Mesothelial cell of epicardium (in vitro differentiated cells): ENCODE results near the gene AFAP1L2. TPM values are rescaled to one million over a fixed set of nuclear protein-coding genes. Genes with fewer than 3 reads are reported as not detected.
A peak's percentile ranks its signal among the peaks of the same experiment; 100 is the strongest.

Experiments used
- DNase-seq, 2 experiments: peaks; one replicate each; pipeline ENCODE4 v3.0.0; 2021; ENCODE audit warnings: low spot score in 2 of 2; ENCODE audit not compliant: unreplicated experiment in 2 of 2
- H3K27ac Mint-ChIP-seq: 2 replicates; pipeline ENCODE4 v1.8.0; 2021; ENCODE audit warnings: mixed read lengths
- H3K27me3 Mint-ChIP-seq: 2 replicates; pipeline ENCODE4 v1.8.0; 2021; ENCODE audit warnings: low read depth, mixed read lengths
- H3K36me3 Mint-ChIP-seq: 2 replicates; pipeline ENCODE4 v1.8.0; 2021; ENCODE audit warnings: mixed read lengths
- H3K4me1 Mint-ChIP-seq: 2 replicates; pipeline ENCODE4 v1.8.0; 2021; ENCODE audit warnings: mixed read lengths
- H3K4me3 Mint-ChIP-seq: 2 replicates; pipeline ENCODE4 v1.8.0; 2021; ENCODE audit warnings: mild to moderate bottlenecking, moderate library complexity, mixed read lengths
- H3K9me3 Mint-ChIP-seq: 2 replicates; pipeline ENCODE4 v1.8.0; 2021; ENCODE audit warnings: mixed read lengths
- total RNA-seq: library from RNA; stranded (reverse); gene quantifications from 3 replicates; pipeline ENCODE4 v1.2.1, GENCODE V29; 2021
- TF ChIP-seq, protein P1 (sequence below): fragments of 200-600 bp; sonication (generic); IDR thresholded peaks from one replicate; pipeline ENCODE4 v1.5.0; 2021; ENCODE audit warnings: antibody characterized with exemption; ENCODE audit not compliant: unreplicated experiment

AFAP1L2 gene
- total RNA-seq, 1 donor from 2014 or later = 5.7 TPM

- H3K4me1 Mint-ChIP-seq = peaks cover 3% of the 10 kb centered on the region
Observed at GRCh38 chr10:114380060-114380459, 24.2 kb downstream of the AFAP1L2 start.

DNA sequence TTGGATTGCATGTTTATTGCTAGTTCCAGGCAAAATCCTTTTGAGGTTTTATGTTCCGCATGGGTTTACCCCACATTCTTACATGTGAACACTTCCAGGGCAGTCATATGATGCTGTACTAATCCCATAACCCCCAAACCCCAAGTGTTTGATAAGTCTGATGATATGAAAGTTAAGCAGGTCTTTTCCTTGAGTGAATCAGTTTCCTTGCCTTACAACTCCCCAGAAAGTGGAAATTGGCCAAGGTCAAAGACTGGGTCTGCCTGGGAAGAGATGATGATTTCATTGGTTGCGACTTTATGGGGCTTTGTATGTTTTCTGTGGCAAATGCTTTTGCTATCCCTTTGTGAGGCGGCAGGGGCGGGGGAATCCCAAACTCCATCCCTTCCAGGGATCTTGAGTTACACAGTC lies 24.7 kb downstream of the AFAP1L2 start:
- TF ChIP-seq, protein P1, sequence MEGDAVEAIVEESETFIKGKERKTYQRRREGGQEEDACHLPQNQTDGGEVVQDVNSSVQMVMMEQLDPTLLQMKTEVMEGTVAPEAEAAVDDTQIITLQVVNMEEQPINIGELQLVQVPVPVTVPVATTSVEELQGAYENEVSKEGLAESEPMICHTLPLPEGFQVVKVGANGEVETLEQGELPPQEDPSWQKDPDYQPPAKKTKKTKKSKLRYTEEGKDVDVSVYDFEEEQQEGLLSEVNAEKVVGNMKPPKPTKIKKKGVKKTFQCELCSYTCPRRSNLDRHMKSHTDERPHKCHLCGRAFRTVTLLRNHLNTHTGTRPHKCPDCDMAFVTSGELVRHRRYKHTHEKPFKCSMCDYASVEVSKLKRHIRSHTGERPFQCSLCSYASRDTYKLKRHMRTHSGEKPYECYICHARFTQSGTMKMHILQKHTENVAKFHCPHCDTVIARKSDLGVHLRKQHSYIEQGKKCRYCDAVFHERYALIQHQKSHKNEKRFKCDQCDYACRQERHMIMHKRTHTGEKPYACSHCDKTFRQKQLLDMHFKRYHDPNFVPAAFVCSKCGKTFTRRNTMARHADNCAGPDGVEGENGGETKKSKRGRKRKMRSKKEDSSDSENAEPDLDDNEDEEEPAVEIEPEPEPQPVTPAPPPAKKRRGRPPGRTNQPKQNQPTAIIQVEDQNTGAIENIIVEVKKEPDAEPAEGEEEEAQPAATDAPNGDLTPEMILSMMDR = no peak
- Mint-ChIP-seq H3K4me1 (peaks cover 3% of the 10 kb centered on the region), H3K27me3 (no peaks in the 10 kb centered on the region), H3K36me3 (no peaks in the 10 kb centered on the region), H3K27ac (peak overlapping the region; percentile 47), H3K4me3 (no peak overlapping the region), H3K9me3 (peaks cover 6% of the 10 kb centered on the region)
- no peak for DNase-seq

More at GRCh38 chr10:114380060-114380459, 24.2 kb downstream of the AFAP1L2 start:
- TF ChIP-seq, protein P1 = no peak
- DNase-seq = no peak
- Mint-ChIP-seq H3K9me3 (peaks cover 6% of the 10 kb centered on the region), H3K27me3 (no peaks in the 10 kb centered on the region), H3K27ac (no peak overlapping the region), H3K36me3 (no peaks in the 10 kb centered on the region), H3K4me3 (no peak overlapping the region)

DNA sequence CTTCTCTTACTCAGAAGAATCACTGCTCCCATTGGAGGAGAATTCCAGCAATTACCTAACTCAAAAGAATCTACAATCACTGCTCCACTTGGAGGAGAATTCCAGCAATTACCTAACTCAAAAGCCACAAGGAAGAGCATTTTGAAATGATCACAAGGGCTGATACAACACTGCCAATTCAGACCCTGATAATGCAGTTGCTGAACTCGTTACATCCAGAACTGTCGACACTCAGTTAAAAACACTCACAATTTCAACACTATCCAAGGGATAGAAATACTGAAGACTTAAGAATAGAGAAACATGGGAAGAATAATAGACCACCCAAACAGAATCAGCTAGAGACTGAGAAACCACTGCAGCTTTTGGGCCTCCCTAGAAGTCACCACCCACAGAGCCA lies 27.8 kb downstream of the AFAP1L2 start:
- Mint-ChIP-seq H3K9me3 (peaks cover 6% of the 10 kb centered on the region), H3K27me3 (no peaks in the 10 kb centered on the region)
- no peak for DNase-seq

DNA sequence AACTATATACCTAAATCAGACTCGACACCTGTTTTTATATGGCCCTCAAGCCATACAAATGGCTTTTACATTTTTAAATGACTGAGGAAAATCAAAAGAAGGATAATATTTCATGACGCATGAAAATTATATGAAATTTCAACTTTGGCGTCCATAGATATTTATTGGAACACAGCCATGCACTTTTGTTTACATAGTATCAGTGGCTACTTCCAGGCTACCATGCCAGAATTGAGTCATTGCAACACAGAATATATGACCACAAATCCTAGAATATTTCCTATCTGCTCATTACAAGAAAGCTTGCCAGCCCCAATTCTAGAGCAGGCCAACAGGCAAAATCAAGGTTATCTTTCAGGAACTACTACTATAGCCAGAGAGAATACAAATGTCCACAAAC lies 29.3 kb downstream of the AFAP1L2 start:
- Mint-ChIP-seq H3K27ac (no peak overlapping the region), H3K4me3 (no peak overlapping the region), H3K9me3 (no peaks in the 10 kb centered on the region), H3K27me3 (no peaks in the 10 kb centered on the region), H3K36me3 (no peaks in the 10 kb centered on the region), H3K4me1 (peaks cover 14% of the 10 kb centered on the region)
- TF ChIP-seq, protein P1 = no peak
- DNase-seq = no peak

More for the DNA sequence above, 27.8 kb downstream of the AFAP1L2 start:
- Mint-ChIP-seq H3K36me3 (no peaks in the 10 kb centered on the region), H3K4me1 (peaks cover 14% of the 10 kb centered on the region), H3K27ac (no peak overlapping the region), H3K4me3 (no peak overlapping the region)
- TF ChIP-seq, protein P1 = no peak

GRCh38 chr10:114374053-114374791 lies 30.1 kb downstream of the AFAP1L2 start:
- Mint-ChIP-seq H3K36me3 (no peaks in the 10 kb centered on the region), H3K9me3 (no peaks in the 10 kb centered on the region), H3K27me3 (no peaks in the 10 kb centered on the region), H3K4me3 (no peak overlapping the region), H3K27ac (peak overlapping the region; percentile 10), H3K4me1 (peaks cover 12% of the 10 kb centered on the region)
- TF ChIP-seq, protein P1 = no peak
- no peak for DNase-seq
